H1 (cell line): ENCODE measurements around the gene CHMP4B. TPM values are rescaled to one million over a fixed set of nuclear protein-coding genes. Genes with fewer than 3 reads are reported as not detected.
A peak's percentile ranks its signal among the peaks of the same experiment; 100 is the strongest.

Experiments used
- CTCF ChIA-PET: fragments of 300-600 bp; sonication (Branson Sonifier 250); formaldehyde crosslinking; loops from one replicate; lab custom pipeline; 2021; ENCODE audit not compliant: partially characterized antibody; lab: Charles Lee
- POLR2A ChIA-PET: fragments of 300-600 bp; sonication (Branson Sonifier 250); formaldehyde crosslinking; loops from one replicate; lab custom pipeline; 2021; ENCODE audit warnings: inconsistent platforms; ENCODE audit not compliant: partially characterized antibody; lab: Charles Lee
- DNase-seq, 2 experiments: peaks; one replicate each; pipeline versions ENCODE4 v3.0.0 to v3.0.0-alpha.2; 2010 to 2022; ENCODE audit warnings: low spot score in 2 of 2, low read depth in 1 of 2, mixed read lengths in 1 of 2
- FAIRE-seq: peaks from 2 replicates; lab custom pipeline; 2011; peaks lifted over from hg19 to GRCh38; lab: Jason Lieb, UNC
- H2AFZ ChIP-seq: 2 replicates; pipeline ENCODE4 v1.8.1; 2012; ENCODE audit warnings: low read length, inconsistent platforms
- H2AK5ac ChIP-seq: 2 replicates; pipeline ENCODE4 v1.6.1; 2013; ENCODE audit warnings: low read depth, low read length
- H2BK120ac ChIP-seq: replicated peaks from 2 replicates; pipeline ENCODE3; 2013; ENCODE audit warnings: low read depth, low read length, inconsistent platforms
- H2BK12ac ChIP-seq: 2 replicates; pipeline ENCODE4 v1.6.1; 2013; ENCODE audit warnings: low read depth, low read length
- H2BK15ac ChIP-seq: 2 replicates; pipeline ENCODE4 v1.6.1; 2013; ENCODE audit warnings: low read length
- H2BK20ac ChIP-seq: 2 replicates; pipeline ENCODE4 v1.6.1; 2013; ENCODE audit warnings: low read length
- H2BK5ac ChIP-seq: 2 replicates; pipeline ENCODE4 v1.6.1; 2013; ENCODE audit warnings: low read depth, low read length
- H3K14ac ChIP-seq: 2 replicates; pipeline ENCODE4 v1.6.1; 2013; ENCODE audit warnings: inconsistent platforms; ENCODE audit not compliant: insufficient read length
- H3K18ac ChIP-seq: 2 replicates; pipeline ENCODE4 v1.6.1; 2013; ENCODE audit warnings: low read length; ENCODE audit errors: extremely low read depth
- H3K23ac ChIP-seq: 2 replicates; pipeline ENCODE4 v1.6.1; 2013; ENCODE audit warnings: inconsistent platforms; ENCODE audit not compliant: insufficient read length
- H3K23me2 ChIP-seq: 2 replicates; pipeline ENCODE4 v1.6.1; 2013; ENCODE audit warnings: low read depth, low read length
- H3K27ac ChIP-seq: 2 replicates; pipeline ENCODE4 v1.6.1; 2011; ENCODE audit warnings: low read depth, low read length, inconsistent platforms
- H3K27me3 ChIP-seq, 4 experiments: replicated peaks in 1 of 4; 1 replicate in 1 of 4; 2 replicates in 3 of 4; pipeline versions ENCODE4 v1.6.1 to v1.8.1; 2011 to 2013; ENCODE audit warnings: low read length in 3 of 4, mild to moderate bottlenecking in 3 of 4, inconsistent platforms in 2 of 4, mixed read lengths in 2 of 4, moderate library complexity in 1 of 4; ENCODE audit not compliant: control insufficient read depth in 3 of 4, insufficient read depth in 3 of 4; ENCODE audit errors: extremely low read depth in 1 of 4
- H3K36me3 ChIP-seq, 4 experiments: 2 replicates each; pipeline versions ENCODE4 v1.6.1 to v1.8.1; 2011 to 2013; ENCODE audit warnings: mild to moderate bottlenecking in 4 of 4, low read length in 3 of 4, moderate library complexity in 2 of 4, control low read depth in 1 of 4, inconsistent platforms in 1 of 4; ENCODE audit not compliant: insufficient read depth in 4 of 4, control insufficient read depth in 2 of 4
- H3K4ac ChIP-seq: replicated peaks from 2 replicates; pipeline ENCODE3; 2013; ENCODE audit warnings: low read length, low read depth, mixed read lengths, inconsistent platforms; ENCODE audit not compliant: insufficient read length
- H3K4me1 ChIP-seq, 4 experiments: replicated peaks in 1 of 4; 1 replicate in 1 of 4; 2 replicates in 3 of 4; pipeline versions ENCODE4 v1.6.1 to v1.8.1; 2011 to 2013; ENCODE audit warnings: low read length in 3 of 4, inconsistent platforms in 2 of 4, mixed read lengths in 1 of 4; ENCODE audit not compliant: insufficient read depth in 4 of 4, control insufficient read depth in 3 of 4
- H3K4me2 ChIP-seq, 2 experiments: 2 replicates each; pipeline versions ENCODE4 v1.6.1 to v1.8.1; 2011 to 2013; ENCODE audit warnings: low read depth in 2 of 2, low read length in 2 of 2, control low read depth in 1 of 2, inconsistent platforms in 1 of 2, mild to moderate bottlenecking in 1 of 2; ENCODE audit not compliant: insufficient read depth in 1 of 2
- H3K4me3 ChIP-seq, 4 experiments: fragments of 200-600, 300-600 bp in 1 of 4; sonication (generic), shearing (Covaris generic), sonication (Bioruptor Twin) in 1 of 4; 2 replicates each; pipeline versions ENCODE4 v1.5.1 to v1.8.1; 2011 to 2016; ENCODE audit warnings: low read length in 4 of 4, low read depth in 3 of 4, control low read depth in 2 of 4, inconsistent platforms in 2 of 4, mild to moderate bottlenecking in 2 of 4, mixed read lengths in 1 of 4, moderate library complexity in 1 of 4; ENCODE audit not compliant: insufficient read depth in 2 of 4; ENCODE audit errors: extremely low read depth in 1 of 4
- H3K56ac ChIP-seq: replicated peaks from 2 replicates; pipeline ENCODE3; 2013; ENCODE audit warnings: low read depth, mild to moderate bottlenecking, mixed read lengths, low read length, inconsistent platforms; ENCODE audit not compliant: insufficient read length
- H3K79me1 ChIP-seq: 2 replicates; pipeline ENCODE4 v1.6.1; 2013; ENCODE audit warnings: low read depth, low read length, control low read depth
- H3K79me2 ChIP-seq, 2 experiments: 2 replicates each; pipeline versions ENCODE4 v1.6.1 to v1.8.1; 2012 to 2013; ENCODE audit warnings: low read length in 2 of 2, mild to moderate bottlenecking in 2 of 2, inconsistent platforms in 1 of 2; ENCODE audit not compliant: insufficient read depth in 2 of 2, control insufficient read depth in 1 of 2
- H3K9ac ChIP-seq, 4 experiments: replicated peaks in 1 of 4; 1 replicate in 1 of 4; 2 replicates in 3 of 4; pipeline versions ENCODE4 v1.6.1 to v1.8.1; 2011 to 2013; ENCODE audit warnings: low read depth in 3 of 4, low read length in 3 of 4, control low read depth in 2 of 4, mild to moderate bottlenecking in 2 of 4, moderate library complexity in 2 of 4, inconsistent platforms in 1 of 4; ENCODE audit errors: extremely low read depth in 1 of 4
- H3K9me3 ChIP-seq, 2 experiments: 2 replicates each; pipeline versions ENCODE4 v1.6.1 to v1.8.1; 2012 to 2013; ENCODE audit warnings: mild to moderate bottlenecking in 2 of 2, moderate library complexity in 2 of 2, control low read depth in 1 of 2, inconsistent platforms in 1 of 2, low read depth in 1 of 2, low read length in 1 of 2, mixed read lengths in 1 of 2; ENCODE audit not compliant: insufficient read depth in 2 of 2
- H4K20me1 ChIP-seq, 2 experiments: replicated peaks in 1 of 2; 2 replicates each; pipeline versions ENCODE3 to v1.8.1; 2011 to 2013; ENCODE audit warnings: inconsistent platforms in 2 of 2, low read length in 2 of 2, mild to moderate bottlenecking in 1 of 2; ENCODE audit not compliant: insufficient read depth in 2 of 2, control insufficient read depth in 1 of 2
- H4K5ac ChIP-seq: 2 replicates; pipeline ENCODE4 v1.6.1; 2013; ENCODE audit warnings: low read length, low read depth, mixed read lengths, inconsistent platforms; ENCODE audit not compliant: insufficient read length
- H4K8ac ChIP-seq: 2 replicates; pipeline ENCODE4 v1.8.0; 2013; ENCODE audit warnings: mild to moderate bottlenecking, moderate library complexity, low read length, inconsistent platforms; ENCODE audit not compliant: insufficient read depth; ENCODE audit errors: extremely low read depth
- H4K91ac ChIP-seq: replicated peaks from 2 replicates; pipeline ENCODE3; 2013; ENCODE audit warnings: low read length, mixed read lengths, inconsistent platforms; ENCODE audit not compliant: insufficient read length
- ASH2L ChIP-seq: fragments of 200-600, 300-600 bp; sonication (generic); IDR thresholded peaks from one replicate; pipeline ENCODE4 v1.7.1; 2017; ENCODE audit warnings: low read length
- EZH2 ChIP-seq: fragments of 200-600 bp; sonication (generic); IDR thresholded peaks from 2 replicates; pipeline ENCODE4 v1.7.1; 2012; ENCODE audit warnings: low read depth, mild to moderate bottlenecking, moderate library complexity, low read length, inconsistent platforms; ENCODE audit not compliant: severe bottlenecking
- HDAC2 ChIP-seq, 2 experiments: fragments of 300-600 bp in 1 of 2; sonication (generic) in 1 of 2; IDR thresholded peaks; 2 replicates each; pipeline ENCODE4 v1.6.1; 2011 to 2012; ENCODE audit warnings: low read depth in 2 of 2, low read length in 2 of 2, mild to moderate bottlenecking in 2 of 2, moderate library complexity in 2 of 2, borderline replicate concordance in 1 of 2, inconsistent platforms in 1 of 2
- KDM1A ChIP-seq: fragments of 200-600, 300-600 bp; sonication (generic); IDR thresholded peaks from 2 replicates; pipeline ENCODE4 v1.7.1; 2016; ENCODE audit warnings: mild to moderate bottlenecking, low read length, borderline replicate concordance
- RAD21 ChIP-seq, 2 experiments: IDR thresholded peaks in 1 of 2; conservative IDR thresholded peaks in 1 of 2; 2 replicates each; pipeline ENCODE4 v1.6.1; 2011; ENCODE audit warnings: low read depth in 2 of 2, low read length in 2 of 2, improper control_type of control experiment in 1 of 2, inconsistent platforms in 1 of 2, mild to moderate bottlenecking in 1 of 2, moderate library complexity in 1 of 2
- TEAD4 ChIP-seq: IDR thresholded peaks from 2 replicates; pipeline ENCODE4 v1.6.1; 2012; ENCODE audit warnings: low read depth, low read length, inconsistent platforms, mixed read lengths
- WGBS, 2 experiments: shearing (Covaris generic) in 1 of 2; methylation state at CpG; one replicate each; pipeline versions ENCODE4 v1.1.6 to v1.1.7; 2013 to 2015; ENCODE audit warnings: low lambda C conversion rate in 2 of 2, mixed read lengths in 2 of 2, inconsistent platforms in 1 of 2, low coverage in 1 of 2, missing lambda C conversion rate in 1 of 2; ENCODE audit not compliant: insufficient replicate concordance in 2 of 2, insufficient coverage in 1 of 2, insufficient read length in 1 of 2; ENCODE audit errors: extremely low coverage in 1 of 2, missing lambda C conversion rate in 1 of 2; 5-methylcytosine and 5-hydroxymethylcytosine counted together
- long read RNA-seq, 2 experiments: library from RNA in 1 of 2; library from capped mRNA in 1 of 2; stranded (forward); transcript quantifications; one replicate each; pipeline ENCODE4 v2.0.0, GENCODE V29; 2021; ENCODE audit warnings: inconsistent platforms in 1 of 2
- polyA minus RNA-seq, 3 experiments: library from RNA; depleted of rRNA, polyadenylated mRNA; stranded (reverse); fragments of >200 nt; gene quantifications; 1 replicate in 2 of 3; 2 replicates in 1 of 3; pipeline ENCODE4 v1.2.3, GENCODE V29; 2011
- polyA plus RNA-seq, 7 experiments: library from polyadenylated mRNA; depleted of rRNA in 3 of 7; stranded (reverse) in 5 of 7; unstranded in 2 of 7; fragments of >200 nt in 5 of 7; fragments of 200-250 nt in 2 of 7; gene quantifications; 1 replicate in 5 of 7; 2 replicates in 1 of 7; 4 replicates in 1 of 7; pipeline versions ENCODE4 v1.2.1 to v1.2.3, GENCODE V29; 2011 to 2013; ENCODE audit warnings: missing spikeins in 2 of 7, mixed read lengths in 2 of 7
- total RNA-seq: library from RNA; stranded (reverse); fragmentation: NEBNext Ultra II Directional; extraction: Animal tissue kit (Norgen Biotek cat#: 25700); gene quantifications from 2 replicates; pipeline ENCODE4 v1.2.1, GENCODE V29; 2021

CHMP4B gene
- 66.3 and 67.8 TPM in 2 replicates for total RNA-seq
- 36.6 and 38.6 TPM in 2 replicates for polyA plus RNA-seq (2011; rRNA removed)
- 48.6 TPM for polyA plus RNA-seq (2011; cell fraction: cytosol; rRNA removed)
- 20.5 TPM for polyA plus RNA-seq (2011; cell fraction: nucleus; rRNA removed)
- 76.9 to 86.3 TPM (median 81.8 TPM) in 4 replicates for polyA plus RNA-seq (2012, experiment 1 of 2)
- 40.9 TPM for polyA plus RNA-seq (2012, experiment 2 of 2)
- 48.0 TPM for polyA plus RNA-seq (2013, experiment 1 of 2)
- 51.2 TPM for polyA plus RNA-seq (2013, experiment 2 of 2)
- 9.7 and 10.7 TPM in 2 replicates for polyA minus RNA-seq (2011; rRNA and poly(A)+ RNA removed)
- 23.8 TPM for polyA minus RNA-seq (2011; cell fraction: cytosol; rRNA and poly(A)+ RNA removed)
- polyA minus RNA-seq (2011; cell fraction: nucleus; rRNA and poly(A)+ RNA removed) = 10.0 TPM
- long read RNA-seq, experiment 1, transcript CHMP4B-201 (5 exons, 1,646 nt) = major isoform, 13 of 57 reads
- long read RNA-seq, experiment 1, partial matches to known transcripts = 44 of 57 reads
- long read RNA-seq, experiment 1, other reads (novel, unspliced or antisense) = 0 of 57 reads
- long read RNA-seq, experiment 2, partial matches to known transcripts = 10 of 10 reads
- long read RNA-seq, experiment 2, other reads (novel, unspliced or antisense) = 0 of 10 reads

GRCh38 chr20:33810885-33811775, at the start of gene CHMP4B:
TSS of gene CHMP4B (plus strand) at chr20:33811348. CDS start at chr20:33811469, 121 bp downstream.
- FAIRE-seq = no peak
- CTCF ChIA-PET = interaction anchor here (0.6 to 1.4 kb wide), 6 partner anchors 14 to 279 kb away, joined by 3 to 4 read pairs (median 3); no protein-coding TSS in a partner anchor
- peak within 1 kb of the TSS; percentile 86 for H3K56ac ChIP-seq
- TF ChIP-seq ASH2L (peak; percentile 52), TEAD4 (peak; percentile 22; the same call in 1 of the 2 replicates), HDAC2 (IDR thresholded peaks at IDR 0.05; ENCODE audit: borderline replicate concordance in 1 of 2, low read depth in 2 of 2, low read length in 2 of 2) (peak in 1 of 2 experiments; percentile 17; a peak in 1 of 4 replicates), RAD21 (IDR thresholded peaks at IDR 0.05 in 1 of 2, conservative IDR thresholded peaks at IDR 0.05 in 1 of 2; ENCODE audit: low read depth in 2 of 2, low read length in 2 of 2) (no peak), EZH2 (no peak), KDM1A (no peak)

More at GRCh38 chr20:33810885-33811775, at the start of gene CHMP4B:
- peak within 1 kb of the TSS; percentile 77 to 96 (median 94) for H3K4me3 ChIP-seq
- peak within 1 kb of the TSS; percentile 70 for H3K27ac ChIP-seq
- H3K79me1 ChIP-seq = peaks cover 23% of the 10 kb centered on the region
- peaks cover 12 to 16% of the 10 kb centered on the region in 2 experiments for H4K20me1 ChIP-seq
- H2AFZ ChIP-seq = 0 out of 2 replicates have a peak within 1 kb of the TSS, but pooled peaks have one; percentile 7
- H4K91ac ChIP-seq = no peak within 1 kb of the TSS
- H4K8ac ChIP-seq = peak within 1 kb of the TSS; percentile 72; the same call in 1 of the 2 replicates
- no peak within 1 kb of the TSS for H3K23ac ChIP-seq
- no peak within 1 kb of the TSS for H4K5ac ChIP-seq
- no peaks in the 10 kb centered on the region for H3K9me3 ChIP-seq
- peaks cover 25 to 47% of the 10 kb centered on the region in 2 experiments for H3K79me2 ChIP-seq
- H2BK20ac ChIP-seq = no peak within 1 kb of the TSS
- H3K4ac ChIP-seq = no peak within 1 kb of the TSS
- H3K27me3 ChIP-seq = no peaks in the 10 kb centered on the region
- H2BK120ac ChIP-seq = no peak within 1 kb of the TSS
- H2BK12ac ChIP-seq = 0 out of 2 replicates have a peak within 1 kb of the TSS, but pooled peaks have one; percentile 27
- H2BK15ac ChIP-seq = 0 out of 2 replicates have a peak within 1 kb of the TSS, but pooled peaks have one; percentile 61
- H3K36me3 ChIP-seq = peaks cover 0 to 6% (median 0%) of the 10 kb centered on the region in 4 experiments; a peak in 1 of 8 replicates
- H3K14ac ChIP-seq = no peak within 1 kb of the TSS
- peak within 1 kb of the TSS; percentile 72 to 92 (median 84) for H3K9ac ChIP-seq
- 3% methylated on average over 36 of the region's 71 CpGs; no CpG with 5 or more reads in 1 of the 2 experiments for WGBS, 2 experiments
- DNase-seq = peak; percentile 85 to 95
- peaks cover 3 to 8% (median 6%) of the 10 kb centered on the region in 4 experiments; a peak in 6 of 7 replicates for H3K4me1 ChIP-seq
- peak within 1 kb of the TSS; percentile 71 for H3K18ac ChIP-seq
- peak within 1 kb of the TSS; percentile 93 to 98 for H3K4me2 ChIP-seq
- H3K23me2 ChIP-seq = peaks cover 9% of the 10 kb centered on the region
- peak within 1 kb of the TSS; percentile 68; the same call in 1 of the 2 replicates for H2BK5ac ChIP-seq
- no peak within 1 kb of the TSS for H2AK5ac ChIP-seq
- POLR2A ChIA-PET = interaction anchor here (1.1 to 5.6 kb wide), 2 partner anchors 14 to 20 kb away, joined by 3 to 21 read pairs; no protein-coding TSS in a partner anchor
